T-helper 1 cell treated with Interleukin-12 subunit alpha and Interleukin-12 subunit beta and Interleukin-4 antibody, amounts not matched to agents 30 ng/mL and 1 ng/mL, for 36 hours (primary cell): ENCODE measurements around the gene AKNAD1. TPM values are rescaled to one million over a fixed set of nuclear protein-coding genes. Genes with fewer than 3 reads are reported as not detected.
"Not testable (repeated sequence)": the region's sequence is repeated elsewhere in the genome, so short reads cannot be mapped to it uniquely, and the experiment has no call there.

Source experiments
- intact Hi-C: fragments of 100-400 bp; cut with micrococcal nuclease; formaldehyde crosslinking; loops from one replicate; pipeline ENCODE4 v1.15.1; 2024
- total RNA-seq: library from RNA; stranded (reverse); gene quantifications from 2 replicates; pipeline ENCODE4 v1.2.3, GENCODE V29; 2022

The AKNAD1 gene
- total RNA-seq, 1 donor from 2014 or later: not detected

- intact Hi-C loops: no loop called here
Measured at GRCh38 chr1:108791790-108792189, 65.1 kb downstream of the AKNAD1 start.

GRCh38 chr1:108785880-108786279 lies 71.0 kb downstream of the AKNAD1 start:
- intact Hi-C loops: no loop called here

GRCh38 chr1:108785264-108785663 lies 71.6 kb downstream of the AKNAD1 start:
- intact Hi-C loops: no loop called here

GRCh38 chr1:108781575-108781944 lies 75.3 kb downstream of the AKNAD1 start:
- intact Hi-C loops: not testable (repeated sequence)

- intact Hi-C loops: no loop called here
Measured at GRCh38 chr1:108780937-108781574, 75.8 kb downstream of the AKNAD1 start.

GRCh38 chr1:108779455-108779854 lies 77.4 kb downstream of the AKNAD1 start:
- intact Hi-C loops: no loop called here

GRCh38 chr1:108777839-108778238 lies 79.1 kb downstream of the AKNAD1 start:
- intact Hi-C loops: no loop called here

- intact Hi-C loops: no loop called here
Measured at GRCh38 chr1:108767708-108768107, 89.2 kb downstream of the AKNAD1 start.

- intact Hi-C loops: no loop called here
Measured at GRCh38 chr1:108767115-108767514, 89.8 kb downstream of the AKNAD1 start.

Other genes with a start within 250 kb of the AKNAD1 start
- 17.8 and 22.7 TPM in 2 replicates for gene HENMT1, start 196.0 kb downstream of the AKNAD1 start, total RNA-seq
- gene PRPF38B, start 164.8 kb downstream of the AKNAD1 start, total RNA-seq: 96.1 and 98.0 TPM in 2 replicates
- gene FNDC7, start 144.2 kb downstream of the AKNAD1 start, total RNA-seq: 0.12 and 0.17 TPM in 2 replicates
- gene STXBP3, start 110.4 kb downstream of the AKNAD1 start, total RNA-seq: 58.4 and 58.6 TPM in 2 replicates
- 23.8 and 28.1 TPM in 2 replicates for gene GPSM2, start 19.9 kb upstream of the AKNAD1 start, total RNA-seq
- 20.9 and 23.9 TPM in 2 replicates for gene CLCC1, start 106.4 kb upstream of the AKNAD1 start, total RNA-seq
- gene WDR47, start 185.0 kb upstream of the AKNAD1 start, total RNA-seq: 10.3 and 11.4 TPM in 2 replicates
- 33.1 and 33.9 TPM in 2 replicates for gene TAF13, start 218.9 kb upstream of the AKNAD1 start, total RNA-seq
- 32.7 and 34.6 TPM in 2 replicates for gene TMEM167B, start 233.7 kb upstream of the AKNAD1 start, total RNA-seq